A673 (cell line): Measurements from ENCODE around the gene RNASE8. TPM values are rescaled to one million over a fixed set of nuclear protein-coding genes. Genes with fewer than 3 reads are reported as not detected.

Experiments
- BruUV-seq: library from RNA; stranded (reverse); fragments of 400-500 nt; replicated peaks from 2 replicates; lab custom pipeline; 2021; lab: Mats Ljungman, UMichigan
- CTCF ChIA-PET: fragments of 300-600 bp; sonication (Branson Sonifier 250); formaldehyde crosslinking; loops from one replicate; lab custom pipeline; 2022; ENCODE audit warnings: antibody characterized with exemption; lab: Charles Lee
- POLR2A ChIA-PET: fragments of 300-600 bp; sonication (Branson Sonifier 250); formaldehyde crosslinking; loops from one replicate; lab custom pipeline; 2022; ENCODE audit warnings: antibody characterized with exemption; ENCODE audit not compliant: low non-redundant PET; lab: Charles Lee
- DNase-seq: peaks from one replicate; pipeline ENCODE4 v3.0.0-alpha.2; 2015; ENCODE audit warnings: low spot score
- H3K27ac ChIP-seq: fragments of 200-600 bp; sonication (generic); 2 replicates; pipeline ENCODE4 v1.5.1; 2016; ENCODE audit warnings: mixed run types, low read depth, mild to moderate bottlenecking, mixed read lengths, antibody characterized with exemption, low read length; ENCODE audit not compliant: poor library complexity, severe bottlenecking
- H3K27me3 ChIP-seq: fragments of 200-600 bp; sonication (generic); replicated peaks from 2 replicates; pipeline ENCODE4 v1.6.1; 2017; ENCODE audit warnings: mixed run types, low read depth, mild to moderate bottlenecking, mixed read lengths, antibody characterized with exemption, low read length; ENCODE audit not compliant: insufficient read depth, poor library complexity
- H3K36me3 ChIP-seq: fragments of 200-600 bp; sonication (generic); 2 replicates; pipeline ENCODE4 v1.6.1; 2016; ENCODE audit warnings: mixed run types, mild to moderate bottlenecking, mixed read lengths, antibody characterized with exemption, low read length; ENCODE audit not compliant: insufficient read depth, poor library complexity, severe bottlenecking
- H3K4me1 ChIP-seq: fragments of 200-600 bp; sonication (generic); 2 replicates; pipeline ENCODE4 v1.6.1; 2017; ENCODE audit warnings: mixed run types, mild to moderate bottlenecking, mixed read lengths, antibody characterized with exemption, low read length; ENCODE audit not compliant: insufficient read depth, poor library complexity, severe bottlenecking
- H3K4me3 ChIP-seq: fragments of 200-600 bp; sonication (generic); 2 replicates; pipeline ENCODE4 v1.5.1; 2016; ENCODE audit warnings: low read depth, mixed run types, mild to moderate bottlenecking, mixed read lengths, low read length; ENCODE audit not compliant: poor library complexity, severe bottlenecking
- H3K9me3 ChIP-seq: fragments of 200-600 bp; sonication (generic); 2 replicates; pipeline ENCODE4 v1.6.1; 2016; ENCODE audit warnings: mixed run types, low read depth, mild to moderate bottlenecking, mixed read lengths, antibody characterized with exemption, low read length; ENCODE audit not compliant: poor library complexity, severe bottlenecking
- CTCF ChIP-seq: fragments of 300-800, 200-600 bp; sonication (generic); conservative IDR thresholded peaks from 2 replicates; pipeline ENCODE4 v1.5.1; 2017; ENCODE audit warnings: low read depth, mild to moderate bottlenecking, antibody characterized with exemption, low read length, moderate library complexity, mixed read lengths
- EZH2 ChIP-seq: fragments of 200-600 bp; sonication (generic); IDR thresholded peaks from 2 replicates; pipeline ENCODE4 v1.6.1; 2017; ENCODE audit warnings: borderline replicate concordance, low read depth, mild to moderate bottlenecking, mixed read lengths, antibody characterized with exemption, low read length; ENCODE audit not compliant: poor library complexity, severe bottlenecking
- intact Hi-C: fragments of 100-400 bp; cut with micrococcal nuclease; formaldehyde crosslinking; loops from one replicate; pipeline ENCODE4 v1.10.0; 2022; ENCODE audit not compliant: unreplicated experiment
- total RNA-seq: library from RNA; stranded (reverse); gene quantifications from 2 replicates; pipeline ENCODE4 v1.2.3, GENCODE V29; 2021

RNASE8 gene
- total RNA-seq, 1 experiment from 2014 or later: not detected

GRCh38 chr14:21056520-21057163 lies 980 bp upstream of the RNASE8 start:
- H3K4me1 ChIP-seq: no peaks in the 10 kb centered on the region
- no peak for DNase-seq

DNA sequence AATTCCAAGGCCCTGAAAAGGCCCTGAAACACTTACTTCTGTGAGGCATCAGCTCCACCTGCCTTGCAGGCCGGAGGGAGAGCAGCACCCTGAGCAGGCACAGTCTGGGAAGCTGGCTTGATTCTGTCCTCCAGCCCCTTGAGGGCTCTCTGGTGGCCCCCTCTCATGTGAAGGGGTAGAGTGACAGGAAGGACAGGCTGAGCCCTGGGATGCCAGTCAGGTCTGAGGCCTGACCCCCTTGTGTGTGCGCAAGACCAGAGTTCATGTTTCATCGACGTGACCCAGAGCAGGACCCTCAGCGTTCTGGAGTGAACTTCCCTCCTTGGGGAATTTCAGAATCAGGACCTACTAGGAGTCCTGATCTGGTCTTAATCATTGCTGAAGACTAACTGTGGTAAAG lies 1.3 kb downstream of the RNASE8 start:
- Histone ChIP-seq H3K27me3 (no peaks in the 10 kb centered on the region), H3K27ac (no peak overlapping the region), H3K9me3 (no peaks in the 10 kb centered on the region), H3K4me3 (no peak overlapping the region), H3K4me1 (peaks cover 7% of the 10 kb centered on the region), H3K36me3 (no peaks in the 10 kb centered on the region)
- no TSS peak for BruUV-seq
- DNase-seq: no peak
- ChIA-PET CTCF (no interaction called here), POLR2A (no interaction called here)
- intact Hi-C loops: no loop called here
- TF ChIP-seq CTCF: no peak
- TF ChIP-seq EZH2: no peak

More at GRCh38 chr14:21056520-21057163, 980 bp upstream of the RNASE8 start:
- no peaks in the 10 kb centered on the region for H3K27me3 ChIP-seq
- no peaks in the 10 kb centered on the region for H3K36me3 ChIP-seq
- no TSS peak for BruUV-seq
- no peak for TF ChIP-seq CTCF
- no peak for TF ChIP-seq EZH2
- no peak overlapping the region for H3K27ac ChIP-seq
- H3K9me3 ChIP-seq: no peaks in the 10 kb centered on the region
- ChIA-PET CTCF (no interaction called here), POLR2A (no interaction called here)
- intact Hi-C loops: no loop called here
- H3K4me3 ChIP-seq: no peak overlapping the region

DNA sequence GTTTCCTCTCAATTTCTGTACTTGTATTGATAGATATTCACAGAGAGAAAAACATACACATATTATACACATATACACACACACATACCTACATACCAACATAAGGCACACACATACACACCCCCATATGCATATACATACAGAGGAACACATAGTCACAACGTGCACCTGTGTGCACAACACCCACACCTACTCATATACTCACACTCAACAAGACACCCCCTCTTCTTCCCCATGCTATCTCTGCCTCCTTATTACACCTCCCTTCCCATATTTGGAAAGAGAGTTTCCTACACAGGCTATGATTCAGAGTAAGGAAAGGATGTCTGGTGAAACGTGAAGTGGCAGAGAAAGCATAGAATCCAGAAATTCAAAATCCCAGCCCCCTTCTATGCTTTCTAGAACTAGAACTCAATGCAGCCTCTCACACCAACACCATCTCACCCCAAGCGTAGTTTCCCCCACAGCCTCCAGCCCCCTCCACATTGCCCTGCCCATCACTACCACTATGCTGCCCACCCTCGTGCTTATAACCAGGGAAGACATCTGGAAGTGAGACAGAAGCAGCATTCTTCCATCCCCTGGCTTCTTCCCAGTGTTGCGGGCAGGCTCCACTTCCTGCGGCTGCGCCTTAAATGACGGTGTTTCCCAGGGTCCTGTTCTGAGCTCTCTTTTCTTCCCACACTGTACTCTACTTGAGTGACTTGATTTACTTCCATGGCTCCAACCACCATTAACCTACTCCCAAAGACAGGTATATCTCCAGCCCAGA lies 2.4 kb downstream of the RNASE8 start:
- intact Hi-C loops: no loop called here
- BruUV-seq: no TSS peak
- H3K36me3 ChIP-seq: no peaks in the 10 kb centered on the region

More for the DNA sequence above, 2.4 kb downstream of the RNASE8 start:
- POLR2A ChIA-PET: no interaction called here
- H3K4me1 ChIP-seq: peaks cover 7% of the 10 kb centered on the region
- no peaks in the 10 kb centered on the region for H3K27me3 ChIP-seq
- TF ChIP-seq EZH2: no peak
- TF ChIP-seq CTCF: no peak
- CTCF ChIA-PET: no interaction called here
- no peak overlapping the region for H3K4me3 ChIP-seq
- no peaks in the 10 kb centered on the region for H3K9me3 ChIP-seq
- DNase-seq: no peak
- H3K27ac ChIP-seq: no peak overlapping the region
